Measurements from ENCODE around the gene ZNF444.
"Not testable (repeated sequence)": the region's sequence is repeated elsewhere in the genome, so short reads cannot be mapped to it uniquely, and the experiment has no call there.

ZNF444 gene

DNA sequence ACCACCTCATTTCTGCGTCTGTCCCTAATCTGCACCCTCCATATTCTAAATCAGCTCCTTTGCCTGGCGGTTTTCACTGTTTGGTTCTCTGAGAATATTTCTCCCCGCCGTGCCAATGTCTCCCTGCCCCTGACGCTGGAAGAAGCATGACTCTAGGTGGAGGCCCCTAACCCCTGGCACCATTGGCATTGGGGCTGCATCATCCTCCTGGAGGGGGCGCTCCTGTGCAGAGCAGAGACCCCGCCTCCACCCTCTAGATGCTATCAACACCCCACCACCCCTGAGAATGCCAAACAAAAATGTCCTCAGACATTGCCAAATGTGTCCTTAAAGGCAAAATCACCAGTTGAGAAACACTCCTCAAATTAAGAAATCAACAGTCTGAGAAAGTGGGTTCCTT lies 50.0 kb downstream of the ZNF444 start:
- no peak for DNase-seq

DNA sequence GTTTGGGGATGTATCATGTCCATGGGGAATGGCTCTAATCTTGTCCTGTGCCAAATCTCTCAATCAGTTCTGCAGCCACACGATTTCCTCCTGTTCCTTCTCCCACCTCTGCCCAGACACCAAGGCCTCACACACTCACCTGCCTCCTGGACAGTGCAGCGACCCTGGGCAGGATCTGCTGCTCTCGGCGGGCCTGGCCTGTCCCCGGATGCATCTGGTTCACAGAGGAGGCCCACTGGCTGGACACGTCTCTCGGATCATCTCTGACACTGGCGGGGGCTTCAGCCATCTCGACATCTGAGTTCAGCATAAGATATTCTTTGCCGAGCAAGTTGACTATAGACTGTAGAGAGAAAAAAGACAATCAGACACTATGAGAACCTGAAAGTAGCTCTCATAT lies 50.6 kb downstream of the ZNF444 start:
- no peak for DNase-seq

DNA sequence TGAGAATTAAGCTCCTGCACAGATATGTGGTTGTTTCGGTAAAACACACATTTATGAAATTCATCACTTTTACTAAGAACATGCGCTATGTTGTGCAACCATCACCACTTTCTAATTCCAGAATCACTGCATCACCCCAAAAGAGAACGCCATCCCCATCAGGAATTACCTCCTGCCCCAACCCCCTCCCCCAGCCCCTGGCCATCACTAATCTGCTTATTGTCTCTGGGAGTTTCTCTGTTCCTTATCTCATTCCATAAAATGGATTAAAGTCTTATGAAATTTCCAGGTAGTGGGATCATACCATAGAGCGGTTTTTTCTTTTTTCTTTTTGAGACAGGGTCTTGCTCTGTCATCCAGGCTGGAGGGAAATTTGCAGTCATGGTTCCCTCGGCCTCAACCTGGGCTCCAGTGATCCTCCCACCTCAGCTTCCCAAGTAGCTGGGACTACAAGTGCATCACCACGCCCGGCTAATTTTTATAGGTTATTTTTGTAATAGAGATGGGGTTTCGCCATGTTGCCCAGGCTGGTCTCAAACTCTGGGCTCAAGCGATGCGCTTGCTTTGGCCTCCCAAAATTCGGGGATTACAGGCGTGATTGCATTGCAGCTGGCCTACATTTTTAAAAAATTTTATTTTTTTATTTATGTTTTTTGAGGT lies 53.0 kb downstream of the ZNF444 start:
- DNase-seq: no peak

DNA sequence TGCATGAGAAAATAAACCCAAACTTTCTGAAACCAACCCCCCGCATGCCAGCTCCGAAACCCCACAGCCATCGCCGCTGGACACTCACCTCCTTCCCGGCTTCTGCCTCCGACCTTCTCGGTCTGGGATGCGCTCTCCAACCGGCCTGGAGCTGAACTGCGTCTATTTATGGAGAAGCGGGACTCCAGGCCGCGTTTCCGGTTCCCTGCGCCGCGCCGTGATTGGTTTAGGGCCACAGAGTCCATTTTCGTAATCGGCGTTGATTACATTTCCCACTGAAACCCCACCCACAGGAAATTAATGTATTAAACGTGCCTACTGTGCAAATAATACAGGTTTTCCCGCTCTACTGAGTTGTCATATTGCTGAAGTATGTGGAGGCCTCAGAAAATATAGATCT lies 56.6 kb downstream of the ZNF444 start, which contains the start of gene ZSCAN5B:
Gene ZSCAN5B (minus strand): TSS at position 138 of the 400 bp plus-strand sequence. CDS start 4,731 bp downstream, outside the sequence.
- not testable (repeated sequence) for DNase-seq

DNA sequence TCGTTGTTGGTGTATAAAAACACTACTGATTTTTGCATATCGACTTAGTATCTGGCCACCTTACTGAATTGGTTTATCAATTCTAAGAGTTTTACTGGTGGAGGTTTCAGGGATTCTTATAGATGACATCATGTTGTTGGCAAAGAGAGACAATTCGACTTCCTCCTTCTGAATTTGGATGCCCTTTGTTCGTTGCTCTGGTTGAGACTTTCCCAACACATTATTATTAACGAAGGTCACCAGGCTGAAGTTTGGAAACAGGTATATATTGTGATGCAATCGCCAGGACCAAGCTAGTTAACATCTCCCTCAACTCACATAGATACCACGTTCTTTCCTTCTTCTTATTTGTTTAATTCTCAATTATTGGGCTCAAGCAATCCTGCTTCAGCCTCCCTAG lies 58.6 kb downstream of the ZNF444 start:
- DNase-seq: no peak

DNA sequence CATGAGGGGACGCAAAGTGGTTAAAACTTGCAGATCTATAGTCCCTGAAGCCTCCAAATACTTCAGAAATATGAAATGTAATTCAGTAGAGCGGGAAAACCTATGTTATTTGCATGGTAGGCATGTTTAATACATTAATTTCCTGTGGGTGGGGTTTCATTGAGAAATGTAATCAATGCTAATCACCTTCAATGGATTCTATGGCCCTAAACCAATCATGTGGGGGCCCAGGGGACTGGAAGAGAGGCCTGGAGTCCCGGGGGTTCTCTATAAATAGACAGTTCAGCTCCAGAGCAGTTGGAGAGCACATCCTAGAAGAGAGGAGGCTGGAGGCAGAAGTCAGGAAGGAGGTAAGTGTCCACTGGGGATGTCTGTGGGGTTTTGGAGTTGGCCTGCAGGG lies 60.9 kb downstream of the ZNF444 start, which contains the start of gene ZSCAN5C:
Gene ZSCAN5C (plus strand): TSS at position 301 of the 400 bp plus-strand sequence. CDS start 3,641 bp downstream, outside the sequence.
- DNase-seq: no peak

DNA sequence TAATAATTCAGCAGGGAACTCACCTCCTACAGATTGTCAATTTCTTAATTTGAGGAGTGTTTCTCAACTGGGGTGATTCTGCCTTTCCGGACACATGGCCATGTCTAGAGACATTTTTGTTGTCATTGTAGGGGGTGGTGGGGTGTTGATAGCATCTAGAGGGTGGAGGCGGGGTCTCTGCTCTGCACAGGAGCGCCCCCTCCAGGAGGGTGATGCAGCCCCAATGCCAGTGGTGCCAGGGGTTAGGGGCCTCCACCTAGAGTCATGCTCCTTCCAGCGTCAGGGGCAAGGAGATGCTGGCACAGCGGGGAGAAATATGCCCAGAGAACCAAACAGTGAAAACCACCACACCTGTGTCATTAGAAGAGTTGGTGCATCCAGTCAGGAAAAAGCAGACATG lies 66.5 kb downstream of the ZNF444 start:
- DNase-seq: not testable (repeated sequence)

DNA sequence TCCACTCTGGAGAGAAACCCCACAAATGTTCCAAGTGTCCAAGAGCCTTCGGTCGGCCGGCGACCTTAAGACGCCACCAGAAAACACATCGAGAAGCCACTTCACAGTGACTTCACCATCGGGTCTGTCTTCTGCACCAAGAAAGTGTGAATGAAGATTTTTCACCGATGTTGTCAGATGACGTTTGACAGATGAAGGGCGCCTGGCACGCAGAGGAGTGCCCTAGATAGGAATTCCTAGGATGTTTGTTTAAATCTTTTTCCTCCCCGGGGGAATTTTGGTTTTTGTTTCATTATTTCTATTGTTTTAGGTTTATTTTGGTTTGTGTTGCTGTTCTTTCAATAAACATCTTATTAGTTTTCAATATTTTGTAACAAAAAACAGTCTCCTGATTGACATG lies 68.0 kb downstream of the ZNF444 start:
- DNase-seq: no peak

DNA sequence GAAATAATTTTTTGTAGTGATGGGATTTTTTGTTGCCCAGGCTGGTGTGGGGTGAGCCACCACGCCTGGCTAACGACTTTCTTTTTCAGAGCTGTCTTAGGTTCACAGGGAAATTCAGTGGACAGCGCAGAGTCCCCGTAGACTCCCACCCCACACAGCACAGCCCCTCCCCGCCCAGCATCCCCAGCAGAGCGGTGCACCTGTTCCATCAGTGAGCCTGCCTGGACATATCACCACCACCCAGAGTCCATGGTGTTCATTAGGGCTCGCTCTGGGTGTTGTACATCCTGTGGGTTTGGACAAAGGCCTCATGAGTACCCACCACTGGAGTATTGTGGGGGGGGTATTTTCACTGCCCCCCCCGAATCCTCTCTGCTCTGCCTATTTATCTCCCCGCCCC lies 68.9 kb downstream of the ZNF444 start:
- not testable (repeated sequence) for DNase-seq

Data from activated gamma-delta T cell treated with Interleukin-2 at 50 U/mL for 16 hours (primary cell).